ENCODE results near the gene TRAIP.

GRCh38 chr3:49889296-49889695, 32.9 kb upstream of the TRAIP start:
- no peak for TF ChIP-seq ZNF138 (tag by site-specific recombination; IDR thresholded peaks at IDR 0.05; ENCODE audit: borderline replicate concordance)
- TF ChIP-seq, protein P1, sequence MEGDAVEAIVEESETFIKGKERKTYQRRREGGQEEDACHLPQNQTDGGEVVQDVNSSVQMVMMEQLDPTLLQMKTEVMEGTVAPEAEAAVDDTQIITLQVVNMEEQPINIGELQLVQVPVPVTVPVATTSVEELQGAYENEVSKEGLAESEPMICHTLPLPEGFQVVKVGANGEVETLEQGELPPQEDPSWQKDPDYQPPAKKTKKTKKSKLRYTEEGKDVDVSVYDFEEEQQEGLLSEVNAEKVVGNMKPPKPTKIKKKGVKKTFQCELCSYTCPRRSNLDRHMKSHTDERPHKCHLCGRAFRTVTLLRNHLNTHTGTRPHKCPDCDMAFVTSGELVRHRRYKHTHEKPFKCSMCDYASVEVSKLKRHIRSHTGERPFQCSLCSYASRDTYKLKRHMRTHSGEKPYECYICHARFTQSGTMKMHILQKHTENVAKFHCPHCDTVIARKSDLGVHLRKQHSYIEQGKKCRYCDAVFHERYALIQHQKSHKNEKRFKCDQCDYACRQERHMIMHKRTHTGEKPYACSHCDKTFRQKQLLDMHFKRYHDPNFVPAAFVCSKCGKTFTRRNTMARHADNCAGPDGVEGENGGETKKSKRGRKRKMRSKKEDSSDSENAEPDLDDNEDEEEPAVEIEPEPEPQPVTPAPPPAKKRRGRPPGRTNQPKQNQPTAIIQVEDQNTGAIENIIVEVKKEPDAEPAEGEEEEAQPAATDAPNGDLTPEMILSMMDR (tag by site-specific recombination; IDR thresholded peaks at IDR 0.05), result no peak
- TF ChIP-seq ZNF555 (tag by site-specific recombination; conservative IDR thresholded peaks at IDR 0.05), result no peak
- TF ChIP-seq, protein P2, sequence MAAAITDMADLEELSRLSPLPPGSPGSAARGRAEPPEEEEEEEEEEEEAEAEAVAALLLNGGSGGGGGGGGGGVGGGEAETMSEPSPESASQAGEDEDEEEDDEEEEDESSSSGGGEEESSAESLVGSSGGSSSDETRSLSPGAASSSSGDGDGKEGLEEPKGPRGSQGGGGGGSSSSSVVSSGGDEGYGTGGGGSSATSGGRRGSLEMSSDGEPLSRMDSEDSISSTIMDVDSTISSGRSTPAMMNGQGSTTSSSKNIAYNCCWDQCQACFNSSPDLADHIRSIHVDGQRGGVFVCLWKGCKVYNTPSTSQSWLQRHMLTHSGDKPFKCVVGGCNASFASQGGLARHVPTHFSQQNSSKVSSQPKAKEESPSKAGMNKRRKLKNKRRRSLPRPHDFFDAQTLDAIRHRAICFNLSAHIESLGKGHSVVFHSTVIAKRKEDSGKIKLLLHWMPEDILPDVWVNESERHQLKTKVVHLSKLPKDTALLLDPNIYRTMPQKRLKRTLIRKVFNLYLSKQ (tag by site-specific recombination; IDR thresholded peaks at IDR 0.05; ENCODE audit: borderline replicate concordance), result no peak
- TF ChIP-seq, protein P3, sequence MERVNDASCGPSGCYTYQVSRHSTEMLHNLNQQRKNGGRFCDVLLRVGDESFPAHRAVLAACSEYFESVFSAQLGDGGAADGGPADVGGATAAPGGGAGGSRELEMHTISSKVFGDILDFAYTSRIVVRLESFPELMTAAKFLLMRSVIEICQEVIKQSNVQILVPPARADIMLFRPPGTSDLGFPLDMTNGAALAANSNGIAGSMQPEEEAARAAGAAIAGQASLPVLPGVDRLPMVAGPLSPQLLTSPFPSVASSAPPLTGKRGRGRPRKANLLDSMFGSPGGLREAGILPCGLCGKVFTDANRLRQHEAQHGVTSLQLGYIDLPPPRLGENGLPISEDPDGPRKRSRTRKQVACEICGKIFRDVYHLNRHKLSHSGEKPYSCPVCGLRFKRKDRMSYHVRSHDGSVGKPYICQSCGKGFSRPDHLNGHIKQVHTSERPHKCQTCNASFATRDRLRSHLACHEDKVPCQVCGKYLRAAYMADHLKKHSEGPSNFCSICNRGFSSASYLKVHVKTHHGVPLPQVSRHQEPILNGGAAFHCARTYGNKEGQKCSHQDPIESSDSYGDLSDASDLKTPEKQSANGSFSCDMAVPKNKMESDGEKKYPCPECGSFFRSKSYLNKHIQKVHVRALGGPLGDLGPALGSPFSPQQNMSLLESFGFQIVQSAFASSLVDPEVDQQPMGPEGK (tag by site-specific recombination; IDR thresholded peaks at IDR 0.05), result no peak
- TF ChIP-seq SCRT2 (tag by site-specific recombination; IDR thresholded peaks at IDR 0.05), result no peak
